Activated CD4-positive, alpha-beta T cell treated with anti-CD3 and anti-CD28 coated beads, Interleukin-10, Interleukin-2, amounts not matched to agents 100 ng/mL and 50 ng/mL, durations not matched to agents 16 hours and 8 hours (primary cell): ENCODE results near the gene CPNE7.
"Not testable (repeated sequence)": the region's sequence is repeated elsewhere in the genome, so short reads cannot be mapped to it uniquely, and the experiment has no call there.

ENCODE experiments used
- DNase-seq: peaks from one replicate; pipeline ENCODE4 v3.0.0-alpha.2; 2020

Gene CPNE7

DNA sequence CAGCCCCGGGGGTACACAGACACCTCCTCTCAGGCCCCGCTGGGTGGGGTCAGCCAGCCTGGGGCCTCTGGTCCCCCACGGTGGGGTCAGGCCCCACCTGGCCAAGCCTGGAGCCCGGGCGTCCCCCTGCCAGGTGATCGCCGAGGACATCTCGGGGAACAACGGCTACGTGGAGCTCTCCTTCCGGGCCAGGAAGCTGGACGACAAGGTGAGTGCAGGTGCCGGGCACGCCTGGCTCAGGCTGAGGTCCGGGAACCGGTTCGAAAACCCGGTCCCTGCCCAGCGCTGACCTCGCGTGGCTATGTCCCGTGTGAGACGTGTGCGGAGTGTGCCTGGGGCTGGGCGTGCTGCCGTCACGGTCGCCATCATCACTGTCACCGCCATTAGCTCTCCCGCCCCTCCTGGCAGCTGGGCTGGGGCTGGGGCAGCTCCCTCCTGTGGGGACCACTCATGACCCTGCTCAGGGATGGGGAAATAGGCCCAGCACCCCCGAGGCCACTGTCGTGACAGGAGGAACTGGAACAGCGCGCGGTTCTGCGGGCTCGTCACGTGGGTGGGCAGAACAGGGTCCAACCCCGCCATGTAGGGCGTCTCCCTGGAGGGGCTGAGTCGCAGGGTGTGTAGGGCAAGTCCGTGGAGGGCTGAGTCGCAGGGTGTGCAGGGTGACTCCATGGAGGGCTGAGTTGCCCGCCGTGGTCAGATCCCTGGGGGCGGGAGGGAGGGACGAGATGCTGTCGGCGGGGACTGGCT, 8.5 kb downstream of the CPNE7 start:
- no peak for DNase-seq

DNA sequence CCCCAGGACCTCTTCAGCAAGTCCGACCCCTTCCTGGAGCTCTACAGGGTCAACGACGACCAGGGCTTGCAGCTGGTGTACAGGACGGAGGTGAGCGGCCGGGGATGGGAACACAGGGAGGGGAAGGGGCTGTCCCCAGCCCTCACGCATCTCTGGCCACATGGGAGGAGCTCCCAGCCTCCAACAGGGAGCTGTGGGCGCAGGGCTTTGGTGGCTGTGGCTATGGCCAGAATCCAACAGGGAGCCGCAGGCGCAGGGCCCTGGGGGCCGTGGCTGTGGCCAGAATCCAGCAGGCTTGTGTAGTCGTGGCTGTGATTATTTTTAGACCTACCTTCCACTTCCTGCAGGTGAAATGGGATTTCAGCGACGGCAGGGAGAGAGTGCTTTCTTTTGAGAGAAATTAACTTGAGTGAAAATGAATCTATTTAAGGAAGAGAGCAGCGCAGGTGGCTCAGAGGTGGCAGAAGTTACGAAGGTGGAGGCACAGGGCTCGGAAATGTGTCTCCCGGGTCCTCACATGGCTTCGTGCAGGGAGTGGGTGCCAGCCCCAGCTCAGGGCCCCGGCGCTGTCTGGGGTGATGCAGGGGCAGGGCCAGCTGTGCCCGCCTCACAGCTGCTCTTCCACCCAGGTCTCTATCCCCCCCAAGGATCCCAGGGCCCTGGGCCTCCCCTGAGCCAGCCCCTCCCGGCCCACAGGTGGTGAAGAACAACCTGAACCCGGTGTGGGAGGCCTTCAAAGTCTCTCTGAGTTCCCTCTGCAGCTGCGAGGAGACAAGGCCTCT, 9.4 kb downstream of the CPNE7 start:
- no peak for DNase-seq

DNA sequence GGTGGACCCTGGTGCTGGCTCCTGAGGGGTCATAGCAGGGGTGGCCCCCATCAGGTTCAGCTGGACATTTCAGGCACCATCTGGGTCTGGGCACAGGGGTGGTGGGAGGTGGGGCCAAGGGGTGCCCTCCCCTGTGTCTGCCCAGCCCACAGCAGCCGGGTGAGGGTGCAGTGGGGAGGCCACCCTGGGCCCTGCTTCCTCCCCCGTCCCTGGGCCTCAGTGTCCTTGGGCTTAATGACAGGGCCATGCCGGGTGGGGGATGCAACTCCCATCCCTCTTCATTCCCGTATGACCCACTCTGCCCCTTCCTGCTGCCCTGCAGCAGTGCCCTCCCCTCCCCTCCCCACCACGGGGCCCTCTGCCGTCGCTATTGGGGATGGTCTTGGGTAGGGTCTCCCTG, 10.7 kb downstream of the CPNE7 start:
- DNase-seq = no peak

DNA sequence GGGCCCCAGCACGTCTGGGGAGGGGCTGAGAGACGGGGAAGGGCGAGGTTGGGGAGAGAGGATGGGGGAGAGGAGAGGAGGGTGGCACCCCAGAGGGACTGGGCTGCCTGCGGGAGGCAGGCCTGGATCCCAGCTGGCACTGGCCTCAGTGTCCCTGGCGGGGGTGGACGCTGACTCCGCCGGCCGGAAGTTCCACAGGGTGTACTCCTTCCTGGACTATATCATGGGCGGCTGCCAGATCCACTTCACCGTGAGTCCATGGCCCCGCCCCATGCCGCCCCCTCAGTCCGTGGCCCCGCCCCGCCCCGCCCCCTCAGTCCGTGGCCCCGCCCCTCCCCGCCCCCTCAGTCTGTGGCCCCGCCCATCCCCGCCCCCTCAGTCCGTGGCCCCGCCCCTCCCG, 11.3 kb downstream of the CPNE7 start:
- DNase-seq = no peak

DNA sequence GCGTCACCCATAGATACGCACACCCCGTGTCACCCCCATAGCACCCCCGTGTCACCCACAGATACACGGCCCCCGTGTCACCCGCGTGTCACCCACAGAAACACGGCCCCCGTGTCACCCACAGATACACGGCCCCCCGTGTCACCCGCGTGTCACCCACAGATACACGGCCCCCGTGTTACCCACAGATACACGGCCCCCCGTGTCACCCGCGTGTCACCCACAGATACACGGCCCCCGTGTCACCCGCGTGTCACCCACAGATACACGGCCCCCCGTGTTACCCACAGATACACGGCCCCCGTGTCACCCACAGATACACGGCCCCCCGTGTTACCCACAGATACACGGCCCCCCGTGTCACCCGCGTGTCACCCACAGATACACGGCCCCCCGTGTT, 12.1 kb downstream of the CPNE7 start:
- not testable (repeated sequence) for DNase-seq

DNA sequence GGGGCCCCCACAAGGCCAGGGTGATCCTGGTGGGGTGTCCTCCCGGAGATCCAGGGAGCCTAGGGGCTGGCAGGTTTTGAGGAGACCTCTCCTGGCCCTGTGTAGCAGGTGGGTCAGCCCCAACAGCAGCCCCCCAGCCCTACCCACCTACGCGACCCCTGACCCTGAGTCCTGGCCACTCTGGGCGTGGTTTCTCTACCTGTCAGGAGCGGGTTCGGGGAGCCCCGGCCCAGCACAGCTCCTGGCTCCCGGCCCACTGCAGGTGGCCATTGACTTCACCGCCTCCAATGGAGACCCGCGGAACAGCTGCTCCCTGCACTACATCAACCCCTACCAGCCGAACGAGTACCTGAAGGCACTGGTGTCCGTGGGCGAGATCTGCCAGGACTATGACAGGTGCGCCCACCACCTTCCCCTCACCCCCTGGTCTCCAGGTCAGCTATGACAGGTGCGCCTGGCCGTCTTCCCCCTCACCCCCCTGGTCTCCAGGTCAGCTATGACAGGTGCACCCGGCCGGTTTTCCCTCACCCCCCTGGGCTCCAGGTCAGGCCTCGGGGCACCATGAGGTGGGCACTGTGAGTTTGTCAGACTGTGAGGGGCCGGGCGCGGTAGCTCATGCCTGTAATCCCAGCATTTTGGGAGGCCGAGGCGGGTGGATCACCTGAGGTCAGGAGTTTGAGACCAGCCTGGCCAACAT, 13.0 kb downstream of the CPNE7 start:
- no peak for DNase-seq

DNA sequence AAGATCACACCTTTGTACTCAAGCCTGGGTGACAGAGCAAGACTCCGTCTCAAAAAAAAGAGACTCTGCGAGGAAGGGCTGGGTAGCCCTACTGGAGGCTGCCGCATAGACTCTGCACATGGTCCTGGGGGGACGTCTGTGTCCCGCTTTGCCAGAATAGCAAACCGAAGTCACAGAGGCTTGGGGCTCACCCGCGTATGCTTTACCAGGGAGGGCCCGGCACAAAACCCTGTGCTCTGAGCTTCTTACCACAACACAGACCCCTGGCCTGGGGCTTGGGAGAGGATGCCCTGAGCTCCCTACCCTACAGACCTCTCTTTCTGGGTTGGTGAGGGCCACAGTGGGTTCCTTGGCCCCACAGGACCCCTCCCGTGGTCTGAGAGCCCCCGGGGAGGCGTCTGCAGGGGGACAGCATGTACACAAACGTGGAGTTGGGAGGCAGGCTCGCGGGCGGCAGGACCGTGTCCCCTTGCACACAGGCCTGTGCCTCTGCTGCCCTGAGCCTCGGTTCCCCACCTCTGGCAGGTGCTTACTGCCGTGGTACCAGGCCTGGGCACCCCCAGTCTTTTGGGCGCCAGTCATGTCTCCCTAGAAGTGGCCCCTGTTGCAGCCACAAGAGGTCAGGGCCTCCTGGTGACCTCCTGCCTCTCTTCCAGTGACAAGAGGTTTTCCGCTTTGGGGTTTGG, 13.8 kb downstream of the CPNE7 start:
- DNase-seq = no peak

DNA sequence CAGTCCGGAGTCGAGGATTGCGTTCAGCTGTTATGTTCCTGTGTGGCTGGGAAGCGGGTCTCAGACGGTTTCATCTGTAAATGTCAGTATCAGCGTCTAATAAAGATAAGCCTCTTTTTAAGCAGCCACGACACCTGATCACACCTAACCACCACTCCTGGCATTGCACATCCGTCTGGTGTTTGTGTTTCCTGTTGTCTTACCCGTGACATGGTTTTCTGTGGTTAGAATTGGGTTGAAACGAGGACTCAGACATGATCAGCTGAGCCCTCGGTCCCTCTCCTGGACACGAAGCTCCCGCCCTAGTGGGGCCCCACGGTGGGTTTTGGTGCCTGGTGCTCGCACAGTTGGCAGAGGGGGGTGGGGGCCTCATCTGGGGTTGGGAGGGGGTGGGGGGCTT, 18.3 kb downstream of the CPNE7 start:
- peak; percentile 54 for DNase-seq

DNA sequence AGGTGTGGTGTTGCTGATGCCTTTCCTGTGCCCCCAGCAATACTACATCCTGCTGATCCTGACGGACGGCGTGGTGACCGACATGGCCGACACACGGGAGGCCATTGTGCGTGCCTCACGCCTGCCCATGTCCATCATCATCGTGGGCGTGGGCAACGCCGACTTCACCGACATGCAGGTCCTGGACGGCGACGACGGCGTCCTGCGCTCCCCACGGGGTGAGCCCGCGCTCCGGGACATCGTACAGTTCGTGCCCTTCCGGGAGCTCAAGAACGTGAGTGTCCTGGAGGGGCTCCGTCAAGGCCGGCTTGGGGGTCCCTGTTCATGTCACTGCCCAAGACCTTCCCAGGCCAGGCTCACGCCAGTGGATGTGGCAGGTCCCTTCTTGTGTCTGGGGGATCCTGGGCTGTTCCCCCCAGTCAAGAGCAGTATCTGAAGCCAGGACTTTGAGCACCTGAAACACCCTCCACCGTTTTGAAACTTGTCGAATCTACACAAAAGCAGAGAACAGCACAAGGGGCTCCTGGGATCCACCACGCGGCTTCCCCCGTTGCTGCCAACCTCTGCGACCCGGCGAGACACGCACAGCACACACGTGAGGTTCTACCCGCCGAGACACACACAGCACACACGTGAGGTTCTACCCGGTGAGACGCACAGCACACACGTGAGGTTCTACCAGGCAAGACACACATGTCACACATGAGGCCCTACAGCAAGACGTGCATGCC, 19.9 kb downstream of the CPNE7 start:
- no peak for DNase-seq

DNA sequence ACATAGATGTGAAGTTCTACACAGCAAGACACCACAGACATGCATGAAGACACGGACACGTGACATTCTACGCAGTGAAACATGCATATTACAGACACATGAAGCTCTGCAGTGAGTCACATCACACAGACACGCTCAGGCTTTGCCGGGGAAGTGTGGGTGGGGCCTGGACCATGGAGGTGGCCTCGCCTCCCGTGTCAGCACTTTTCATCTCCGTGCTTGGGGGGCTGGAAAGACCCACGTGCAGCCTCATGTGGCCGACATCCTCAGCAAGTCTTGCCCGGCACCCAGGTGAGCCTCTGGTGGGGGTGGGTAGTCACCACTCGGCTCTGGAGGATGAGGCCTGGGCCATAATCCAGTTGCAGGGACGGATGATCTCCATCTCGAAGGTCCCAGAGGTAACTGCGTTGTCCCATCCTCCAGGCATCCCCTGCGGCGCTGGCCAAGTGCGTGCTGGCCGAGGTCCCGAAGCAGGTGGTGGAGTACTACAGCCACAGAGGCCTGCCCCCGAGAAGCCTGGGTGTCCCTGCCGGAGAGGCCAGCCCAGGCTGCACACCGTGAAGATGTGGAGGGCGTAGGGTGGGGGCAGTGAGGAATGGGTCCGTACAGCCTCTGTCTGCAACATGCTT, 20.6 kb downstream of the CPNE7 start:
- no peak for DNase-seq

DNA sequence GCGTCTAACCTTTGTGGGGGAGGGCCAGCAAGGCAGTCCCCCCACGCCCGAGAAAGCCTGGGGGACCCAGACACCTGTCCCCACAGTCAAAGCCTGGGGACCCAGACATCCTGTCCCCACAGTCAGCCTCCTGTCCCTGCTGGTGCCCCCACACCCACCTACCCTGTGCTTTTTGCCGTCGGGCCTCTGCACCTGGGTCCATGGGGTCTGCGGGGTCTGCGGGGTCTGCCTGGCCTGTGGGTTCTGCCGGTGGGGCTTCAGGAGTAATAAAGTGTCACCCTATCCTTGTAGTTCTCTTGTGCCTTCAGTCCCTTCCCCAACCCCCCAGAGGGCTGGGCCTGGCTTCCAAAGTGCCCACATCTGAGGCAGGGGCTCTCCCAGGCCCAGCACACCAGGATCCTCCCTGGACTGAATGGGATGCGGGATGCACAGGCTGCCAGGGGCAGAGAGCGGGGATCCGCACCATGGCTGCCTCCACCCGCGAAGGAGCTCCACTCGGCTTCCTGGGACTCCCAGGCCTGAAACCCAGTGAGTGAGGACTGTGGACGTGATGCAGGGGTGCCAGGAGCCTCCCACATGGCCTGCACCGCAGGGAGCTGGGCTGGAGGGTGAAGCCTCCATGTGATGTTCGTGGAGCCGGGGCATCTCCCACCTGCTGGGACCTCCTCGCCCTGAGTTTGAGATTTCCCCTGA, 21.5 kb downstream of the CPNE7 start:
- DNase-seq = no peak

DNA sequence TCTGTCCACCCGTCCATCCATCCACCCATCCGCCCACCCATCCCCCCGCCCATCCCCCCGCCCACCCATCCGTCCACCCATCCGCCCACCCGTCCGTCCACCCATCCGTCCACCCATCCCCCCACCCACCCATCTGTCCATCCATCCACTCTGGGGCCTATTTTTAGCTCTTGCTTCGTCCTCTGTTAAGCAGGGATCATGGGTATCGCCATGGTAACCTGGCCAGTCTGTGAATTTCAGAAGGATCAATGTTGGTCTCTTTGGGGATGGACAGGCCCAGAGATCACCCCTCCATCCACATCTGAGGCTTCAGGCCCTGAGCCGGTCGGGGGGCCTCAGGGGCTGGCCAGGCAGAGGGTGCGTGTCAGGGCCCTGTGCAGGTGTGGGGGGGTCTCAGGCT, 22.6 kb downstream of the CPNE7 start:
- DNase-seq = no peak

DNA sequence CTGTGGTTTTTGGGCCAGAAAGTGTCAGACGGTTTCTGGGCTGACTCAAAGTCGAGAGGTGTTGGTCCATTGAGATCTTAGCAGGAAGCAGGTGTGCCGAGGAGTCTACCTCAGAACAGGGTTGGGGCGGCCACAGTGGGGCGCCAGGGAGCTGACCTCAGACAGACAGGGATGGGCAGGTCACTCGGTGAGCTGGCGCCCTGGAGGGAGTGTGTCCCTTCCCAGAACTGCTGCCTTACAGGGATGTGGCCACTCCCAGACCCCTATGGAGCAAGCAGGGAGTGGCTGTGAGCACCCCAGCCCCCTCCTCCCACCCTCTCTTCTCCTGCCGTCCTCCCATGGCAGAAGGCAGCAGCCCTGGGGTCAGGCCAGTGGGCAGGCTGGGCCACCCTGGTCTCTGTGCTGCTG, 23.9 kb downstream of the CPNE7 start:
- peak; percentile 57 for DNase-seq

DNA sequence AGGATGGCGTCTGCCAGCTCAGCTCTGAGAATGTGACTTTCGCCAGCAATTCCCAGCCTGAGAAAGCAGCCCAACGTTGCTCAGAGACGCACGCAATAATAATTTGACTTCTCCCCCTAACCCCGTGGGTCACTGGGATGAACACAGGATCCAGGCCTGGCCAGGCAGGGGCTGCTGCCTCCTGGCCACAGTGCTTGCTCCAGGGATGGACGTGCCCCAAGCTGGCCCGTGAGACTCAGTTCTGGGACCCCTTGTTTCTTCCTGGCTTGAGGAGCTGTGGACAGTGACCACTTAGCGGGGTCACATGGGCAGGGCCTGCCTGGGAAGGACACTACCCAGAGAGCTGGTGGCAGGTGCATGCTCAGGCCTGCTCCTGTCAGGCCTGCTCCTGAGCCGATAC, 24.3 kb downstream of the CPNE7 start:
- DNase-seq = no peak

DNA sequence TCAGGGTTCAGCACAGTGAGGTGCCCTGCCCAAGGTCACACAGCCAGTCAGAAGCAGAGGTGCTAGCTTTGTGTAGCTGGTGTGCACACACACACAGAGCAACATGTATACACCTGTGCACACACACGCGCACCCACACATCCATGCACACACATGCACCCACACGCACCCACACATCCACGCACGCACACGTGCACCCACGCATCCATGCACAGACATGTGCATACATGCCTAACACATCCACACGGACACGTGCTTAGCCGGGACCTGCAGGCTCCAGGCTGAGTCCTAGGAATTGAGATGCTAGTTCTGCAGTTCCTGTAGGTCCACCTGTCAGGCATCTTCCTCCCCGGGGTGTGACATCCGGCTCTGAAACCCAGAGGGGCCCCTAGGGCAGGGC, 24.9 kb downstream of the CPNE7 start:
- DNase-seq = no peak

DNA sequence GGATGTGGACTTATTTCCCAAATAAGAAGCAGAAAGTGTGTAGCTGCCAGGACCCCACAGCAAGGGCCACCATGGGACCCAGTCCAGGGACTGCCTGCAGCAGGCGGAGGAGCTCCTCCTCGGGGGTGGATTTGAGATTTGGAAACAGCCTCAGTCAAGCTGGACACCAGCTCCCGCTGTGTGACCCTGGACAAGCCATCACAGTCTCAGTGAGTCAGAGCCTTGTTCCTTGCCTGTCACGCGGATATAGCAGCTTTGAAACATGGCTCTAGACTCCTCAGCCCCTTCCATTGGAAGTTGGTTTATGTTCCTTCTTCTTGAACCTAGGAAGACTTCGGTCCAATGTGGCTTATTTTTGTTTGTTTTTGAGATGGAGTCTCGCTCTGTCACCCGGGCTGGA, 25.4 kb downstream of the CPNE7 start:
- DNase-seq = no peak

DNA sequence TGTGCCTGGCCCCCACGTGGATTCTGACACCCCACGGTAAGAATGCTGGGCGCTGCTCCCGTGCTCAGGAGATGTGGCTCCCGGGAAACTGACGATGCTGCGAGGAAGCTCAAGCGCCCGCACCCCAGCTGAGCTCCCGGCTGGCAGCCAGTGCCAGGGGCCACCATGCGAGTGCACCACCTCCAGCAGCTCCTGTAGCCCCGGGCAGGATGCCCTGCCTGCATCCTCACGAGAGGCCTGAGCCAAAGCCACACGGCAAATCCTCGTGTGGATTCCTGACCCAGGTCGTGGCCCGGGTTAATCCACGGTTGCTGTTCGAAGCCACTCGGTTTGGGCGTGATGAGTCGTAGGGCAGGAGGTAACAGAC, 26.3 kb downstream of the CPNE7 start:
- DNase-seq = no peak

DNA sequence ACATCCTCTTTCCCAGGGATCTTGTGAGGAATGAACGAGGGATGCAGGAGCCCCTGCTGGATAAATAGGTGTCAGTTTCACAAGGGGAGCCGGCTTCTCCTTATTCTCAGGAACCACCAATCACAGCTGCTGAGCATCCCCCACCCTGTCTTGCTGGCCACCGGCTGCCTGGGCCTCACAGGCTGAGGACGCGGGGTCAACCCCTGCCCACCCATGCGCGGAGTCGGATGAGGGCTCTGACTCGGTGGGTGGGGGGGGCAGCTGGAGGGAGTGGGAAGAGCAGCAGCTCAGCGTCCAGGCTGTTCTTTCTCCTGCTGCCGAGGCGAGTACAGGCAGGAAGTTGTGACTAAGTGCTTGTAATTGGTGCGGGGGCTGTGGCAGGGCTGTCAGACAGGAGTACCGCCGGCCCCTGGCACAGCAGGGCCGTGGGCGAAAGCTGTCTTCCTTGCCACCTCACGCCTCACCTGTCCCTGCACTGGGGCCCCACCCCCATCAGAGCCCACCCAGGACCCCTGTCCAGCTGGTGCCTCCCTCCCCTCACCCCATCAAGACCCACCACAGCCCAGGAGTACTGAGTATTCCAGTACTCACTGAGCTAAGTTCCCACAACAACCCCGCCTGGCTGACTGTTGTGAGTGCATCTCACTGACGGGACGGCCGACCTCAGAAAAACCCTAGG, 26.9 kb downstream of the CPNE7 start:
- peak; percentile 65 for DNase-seq

DNA sequence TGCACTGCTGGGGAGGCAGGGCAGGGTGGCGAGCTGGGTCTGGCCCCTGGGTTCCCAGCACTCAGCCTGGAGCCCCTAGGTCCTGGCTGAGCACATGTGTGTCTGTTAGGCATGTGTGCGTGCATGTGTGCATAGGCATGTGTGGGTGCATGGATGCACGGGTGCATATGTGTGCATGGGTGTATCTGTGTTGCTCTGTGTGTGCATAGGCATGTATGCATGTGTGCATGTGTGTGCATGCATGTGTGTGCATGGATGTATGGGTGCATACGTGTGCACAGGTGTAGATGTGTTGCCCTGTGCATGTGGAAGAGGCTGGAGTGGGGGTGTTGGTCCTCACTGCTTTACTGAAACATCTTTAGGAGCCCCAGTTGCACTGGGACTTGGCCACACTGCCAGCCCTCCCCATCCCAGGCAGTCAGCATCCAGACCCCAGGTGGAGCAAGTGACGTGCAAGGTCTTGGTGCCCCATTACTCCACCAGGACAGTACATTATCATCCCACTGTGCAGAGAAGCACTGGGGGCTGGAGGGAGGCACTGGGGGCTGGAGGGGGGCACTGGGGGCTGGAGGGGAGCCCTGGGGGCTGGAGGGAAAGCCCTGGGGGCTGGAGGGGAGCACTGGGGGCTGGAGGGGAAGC, 27.5 kb downstream of the CPNE7 start:
- DNase-seq = no peak

DNA sequence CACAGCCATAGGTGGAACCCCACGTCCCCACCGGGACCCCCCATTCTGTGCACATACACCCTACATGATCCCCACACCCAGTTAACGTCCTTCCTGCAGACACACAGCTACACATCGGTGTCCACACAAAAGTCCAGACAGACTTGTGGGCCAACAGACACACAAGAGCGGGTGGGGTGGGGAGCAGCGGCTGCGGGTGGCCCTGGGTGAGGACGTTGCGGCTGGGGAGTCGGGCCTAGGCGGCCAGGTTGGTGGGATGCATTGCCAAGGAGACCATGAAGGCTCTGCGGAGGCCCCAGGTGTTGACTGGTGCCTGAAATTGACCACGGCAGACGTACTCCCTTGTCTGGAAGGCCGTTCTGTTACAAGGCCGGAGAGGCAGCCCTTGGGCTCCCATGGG, 29.2 kb downstream of the CPNE7 start:
- no peak for DNase-seq
